NCI-H146 treated with DMSO at 0.1 percent for 48 hours (cell line): ENCODE measurements around the gene CYB5R2.

Source experiments
- DNase-seq: peaks from one replicate; lab custom pipeline; 2025; ENCODE audit not compliant: unreplicated experiment; lab: John Stamatoyannopoulos, UW

CYB5R2 gene

DNA sequence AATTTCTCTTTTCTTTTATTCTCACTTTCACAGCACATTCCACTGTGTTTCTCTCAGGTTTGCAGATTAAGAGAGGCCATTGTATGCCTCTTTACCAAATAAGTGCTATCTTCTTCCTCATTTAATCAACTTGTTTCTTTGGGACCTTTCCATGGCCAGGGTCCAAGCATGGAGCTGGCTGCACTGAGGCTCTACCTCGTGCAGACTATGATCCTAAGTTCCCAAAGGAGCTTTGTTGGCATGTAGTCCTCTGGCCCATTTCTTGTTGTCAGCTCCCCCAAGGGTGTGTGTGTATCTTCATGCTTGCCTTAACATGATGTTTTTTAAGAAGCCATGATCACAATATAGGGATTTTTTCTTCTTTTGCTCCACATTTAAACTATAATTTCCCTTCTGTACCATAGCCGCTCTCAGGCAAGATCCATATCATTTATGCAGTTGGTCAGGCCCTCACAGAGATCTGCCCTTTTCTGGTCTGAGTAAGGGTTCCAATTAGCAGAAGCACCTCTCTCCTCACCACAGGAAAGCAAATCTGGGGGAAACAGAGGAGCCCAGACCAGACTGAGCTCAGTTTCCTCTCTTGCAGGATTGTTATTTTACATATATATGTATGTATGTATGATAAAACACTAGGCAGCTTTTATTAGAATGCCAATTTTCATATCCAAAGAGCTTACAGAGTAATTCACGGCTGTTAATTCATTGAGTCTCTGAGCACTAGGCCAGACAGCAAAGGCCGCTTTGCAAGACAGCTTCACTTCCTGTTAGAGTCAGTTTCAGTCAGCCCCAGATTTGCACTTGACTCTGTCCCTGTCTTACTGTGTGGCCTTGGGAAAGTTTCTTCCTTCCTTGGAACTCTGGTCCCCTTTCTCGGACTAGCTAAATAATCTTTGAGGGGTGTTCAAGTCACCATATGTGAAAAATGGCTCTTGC is 34.3 kb downstream of the CYB5R2 start:
- no peak for DNase-seq

DNA sequence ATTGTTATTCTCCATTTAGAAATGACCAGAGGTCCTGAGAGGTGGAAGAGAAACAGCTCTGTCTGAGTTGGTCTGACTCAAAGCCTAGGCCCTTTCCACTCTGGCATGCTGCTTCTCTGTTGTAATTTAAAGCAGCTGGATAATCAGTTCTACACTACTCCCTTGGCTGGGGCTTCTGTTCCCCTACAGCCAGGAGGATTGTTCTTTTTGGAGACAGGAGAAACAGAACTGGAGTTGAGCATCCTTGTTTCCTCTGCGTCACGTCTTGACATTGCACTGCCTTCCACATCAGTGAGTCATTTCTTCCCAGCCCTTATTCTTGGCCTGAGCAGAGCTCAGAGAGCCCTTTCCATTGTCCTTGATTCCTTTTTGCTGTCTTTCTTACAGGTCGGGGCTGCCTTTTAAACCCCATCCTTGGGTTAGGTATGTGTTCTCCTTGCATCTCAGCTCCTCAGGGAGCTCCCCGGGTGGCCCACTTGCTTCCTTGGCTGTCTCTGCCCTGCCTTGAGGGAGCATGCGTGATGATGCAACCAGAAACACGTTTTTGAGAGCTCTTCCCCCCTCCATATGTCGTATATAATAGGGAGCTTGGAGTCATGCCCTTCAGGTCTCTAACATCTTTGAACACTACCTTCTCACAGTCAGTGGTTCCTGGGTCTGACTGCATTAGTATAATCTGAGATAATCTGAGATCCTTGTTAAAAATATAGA is 35.7 kb downstream of the CYB5R2 start:
- DNase-seq = no peak

DNA sequence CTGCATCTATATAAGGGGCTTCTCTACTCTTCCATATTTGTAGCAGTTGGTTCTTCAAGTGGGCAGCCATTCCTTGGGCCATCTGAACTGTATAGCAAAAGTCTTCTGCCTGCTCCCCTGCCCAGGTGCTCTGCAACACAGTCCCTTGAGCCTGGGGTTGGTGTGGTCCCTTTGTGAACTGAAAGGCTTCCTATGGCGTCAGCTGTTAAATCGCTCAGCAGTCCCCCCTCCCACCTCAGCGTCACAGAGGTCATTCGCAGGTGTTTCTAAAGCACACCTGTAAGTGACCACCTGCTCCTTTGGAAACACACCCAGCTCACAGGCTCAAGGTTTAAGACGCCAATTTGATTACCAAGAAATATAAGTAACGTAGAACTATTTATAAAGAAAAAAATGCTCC is 37.0 kb downstream of the CYB5R2 start:
- DNase-seq = no peak

DNA sequence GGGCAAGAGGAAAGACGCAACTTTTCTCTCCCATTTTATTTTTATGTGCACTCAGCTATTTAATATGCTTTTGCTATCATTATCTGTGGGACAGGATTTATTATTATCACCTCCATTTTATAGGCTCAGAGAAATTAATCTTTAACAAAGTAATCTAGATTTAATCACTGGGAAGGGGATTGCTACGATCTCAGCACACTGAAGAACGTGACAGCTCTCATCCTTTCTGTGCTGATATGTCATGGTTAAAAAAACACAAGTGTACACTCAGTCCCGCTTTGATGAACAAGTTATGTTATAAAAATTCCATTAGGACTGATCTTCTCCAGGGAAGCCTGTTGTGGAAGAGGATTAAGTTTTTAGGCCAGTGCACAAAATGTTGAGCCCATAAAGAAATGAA is 37.6 kb downstream of the CYB5R2 start:
- DNase-seq = no peak

DNA sequence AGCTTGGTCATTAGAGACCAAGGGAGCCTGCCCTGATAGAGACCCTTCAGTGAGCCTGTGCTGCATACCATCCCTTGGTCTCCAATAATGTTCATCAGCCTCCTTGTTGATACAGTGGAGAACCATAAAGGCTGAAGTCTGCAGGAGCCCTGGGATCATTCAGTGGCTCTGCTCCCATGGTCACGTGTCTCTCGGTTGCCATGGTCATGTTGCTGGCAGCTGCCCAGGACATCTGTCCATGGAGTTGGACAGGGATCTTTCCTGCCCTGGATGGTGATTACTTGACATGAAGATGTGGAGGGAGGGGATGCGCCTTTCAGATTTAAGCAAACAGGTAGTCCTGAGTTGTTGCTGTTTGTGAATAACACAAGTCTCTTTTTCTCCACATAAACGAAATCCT is 38.2 kb downstream of the CYB5R2 start:
- no peak for DNase-seq

DNA sequence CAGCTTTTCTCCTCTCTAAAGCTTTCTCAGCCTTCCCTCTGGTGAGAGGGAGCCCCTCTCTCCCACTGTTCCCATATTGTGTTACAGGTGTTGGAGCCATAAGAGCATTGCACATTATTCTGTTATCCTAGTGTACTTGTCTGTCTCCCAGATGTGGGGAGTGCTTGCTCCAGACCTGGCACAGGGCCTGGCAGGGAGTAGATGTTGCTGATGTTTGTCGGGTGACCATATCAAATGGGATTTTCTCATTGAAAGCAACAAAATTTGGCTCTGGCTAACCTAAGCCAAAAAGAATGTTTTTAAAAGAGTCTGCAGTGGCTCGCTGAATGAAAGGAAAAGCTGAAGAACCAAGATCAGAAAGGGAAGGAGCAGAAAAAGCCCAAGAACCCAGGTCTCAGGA is 41.1 kb downstream of the CYB5R2 start:
- DNase-seq = no peak

DNA sequence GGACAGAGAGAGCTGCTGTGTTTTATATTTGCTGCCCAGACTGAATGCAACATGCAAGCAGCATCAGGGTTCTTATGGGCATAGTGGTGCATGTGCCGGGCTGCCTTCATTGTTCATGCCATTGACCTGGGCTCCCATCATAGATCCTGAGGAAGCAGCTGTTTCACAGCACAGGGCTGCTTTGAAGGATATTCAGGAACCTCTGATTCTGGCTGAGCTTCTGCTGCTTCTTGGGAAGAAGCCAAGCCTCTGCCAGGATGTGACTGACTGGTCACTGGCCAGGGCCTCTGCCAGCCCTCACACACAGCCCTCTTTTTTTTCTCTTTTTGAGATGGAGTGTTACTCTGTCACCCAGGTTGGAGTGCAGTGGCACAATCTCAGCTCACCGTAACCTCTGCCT is 43.3 kb downstream of the CYB5R2 start:
- DNase-seq = no peak

DNA sequence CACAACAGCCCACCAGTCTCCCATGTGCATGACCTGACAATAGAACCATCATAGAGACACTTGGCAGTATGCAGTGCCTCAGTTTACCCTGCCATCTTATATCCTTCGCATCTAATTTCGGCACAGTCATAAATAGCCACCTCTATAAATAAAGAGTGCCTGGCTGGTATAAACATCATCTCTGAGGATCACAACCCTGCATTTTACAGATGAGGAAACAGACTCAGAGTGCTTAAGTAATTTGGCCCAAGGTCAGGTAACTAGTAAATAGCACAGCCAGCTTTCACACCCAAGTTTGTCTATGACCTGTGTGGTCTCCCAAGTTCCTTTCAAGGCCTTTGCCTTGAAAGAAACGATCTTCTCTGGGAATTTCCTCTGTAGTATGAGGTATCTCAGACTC is 44.6 kb downstream of the CYB5R2 start:
- DNase-seq = no peak

DNA sequence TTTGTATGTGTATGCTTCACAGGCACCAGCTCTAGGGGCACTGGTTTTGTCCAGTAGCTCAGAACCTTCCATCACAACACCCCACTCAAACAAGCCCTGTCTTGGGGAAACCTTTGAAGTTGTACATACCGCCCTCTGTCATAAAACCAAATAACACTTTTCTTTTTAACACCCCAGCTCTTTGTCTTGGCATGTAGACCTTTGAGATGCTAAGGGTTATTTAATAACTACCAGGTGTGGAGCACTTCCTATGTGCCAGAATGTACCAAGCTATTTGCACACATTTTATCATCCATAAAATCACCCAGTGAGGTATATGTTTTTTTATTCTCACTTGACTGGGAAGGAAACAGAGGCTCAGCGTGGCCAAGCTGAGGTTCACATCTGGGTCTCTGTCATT is 50.6 kb downstream of the CYB5R2 start:
- DNase-seq = no peak

DNA sequence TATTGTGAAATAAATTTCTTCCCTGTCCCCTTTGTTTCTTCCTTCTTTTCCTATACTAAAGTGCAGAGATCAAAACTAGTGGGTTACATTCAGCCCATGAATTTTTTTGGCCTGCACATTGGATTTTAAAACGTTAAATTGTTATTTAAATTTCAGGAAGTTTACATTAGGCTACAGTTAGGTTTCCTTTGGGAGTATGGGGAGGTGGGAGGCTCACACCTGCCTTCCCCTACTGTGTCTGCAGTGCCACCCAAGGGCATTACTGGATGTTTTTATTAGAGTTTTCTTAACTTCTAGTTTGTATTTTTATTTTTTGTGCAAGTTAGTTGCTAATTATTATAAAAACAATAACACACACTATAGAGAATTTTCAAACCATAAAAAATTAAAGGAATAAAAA is 51.7 kb downstream of the CYB5R2 start:
- no peak for DNase-seq

DNA sequence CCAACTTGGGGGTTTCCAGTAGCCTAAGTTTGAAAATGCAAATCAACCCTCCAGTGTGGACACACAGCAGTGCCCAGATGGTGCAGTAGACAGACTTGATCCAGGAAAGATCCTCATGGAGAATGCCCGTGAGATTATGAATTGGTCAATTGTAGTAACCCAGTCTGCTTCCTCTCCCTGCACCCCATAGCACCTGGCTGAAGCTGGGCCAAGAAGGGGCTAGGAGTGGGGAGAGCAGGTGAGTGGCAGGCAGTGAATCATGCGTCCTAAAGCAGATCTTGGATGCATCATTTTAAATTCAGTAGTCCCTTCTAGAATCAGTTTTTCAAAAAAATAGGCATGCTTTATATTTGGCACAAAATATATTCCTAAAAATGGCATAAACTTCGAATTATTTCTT is 52.2 kb downstream of the CYB5R2 start:
- DNase-seq = no peak

DNA sequence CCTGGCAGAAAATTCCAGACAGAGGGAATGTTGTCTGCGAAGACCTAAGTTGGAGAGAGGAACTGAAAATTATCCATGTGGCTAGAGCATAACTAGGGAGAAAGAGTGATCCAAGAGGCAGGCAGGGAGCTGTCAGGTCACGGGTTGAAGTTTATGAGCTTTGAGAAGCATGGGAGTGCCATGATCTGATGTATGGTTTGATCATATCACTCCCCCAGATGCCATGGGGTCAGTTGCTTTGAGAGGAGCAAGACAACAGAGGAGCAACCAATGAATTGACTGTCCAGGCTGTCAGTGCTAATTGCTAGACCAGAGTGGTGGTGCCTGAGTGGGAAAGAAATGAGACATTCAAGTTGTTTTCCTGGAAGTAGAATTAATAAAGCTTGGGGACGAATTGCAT is 54.0 kb downstream of the CYB5R2 start:
- DNase-seq = no peak

DNA sequence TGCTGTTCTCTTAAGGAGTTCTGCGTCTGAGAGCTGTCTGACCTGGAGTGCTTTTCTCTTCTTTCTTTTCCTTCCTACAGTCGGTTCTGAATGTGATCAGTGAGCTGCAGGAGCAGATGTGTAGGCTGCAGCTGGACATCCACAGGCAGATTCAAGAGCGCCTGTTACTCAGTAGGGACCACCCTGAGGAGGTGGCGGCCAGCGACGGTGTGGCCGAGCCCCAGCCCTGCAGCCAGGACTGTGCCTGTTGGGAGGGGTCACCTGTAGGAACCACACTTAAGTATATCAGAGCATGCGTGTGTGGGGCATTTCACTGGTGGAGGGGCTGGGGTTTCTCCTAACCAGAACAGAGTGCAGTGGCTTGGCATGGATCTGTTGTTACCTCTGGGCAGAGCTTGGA is 56.3 kb downstream of the CYB5R2 start:
- no peak for DNase-seq
